ENCODE data around the gene WDR64. TPM values are rescaled to one million over a fixed set of nuclear protein-coding genes. Genes with fewer than 3 reads are reported as not detected.

WDR64 gene
- total and polyA plus RNA-seq, 12 donors, result 0.11 to 0.24 (median 0.12) TPM; not detected in 8

DNA sequence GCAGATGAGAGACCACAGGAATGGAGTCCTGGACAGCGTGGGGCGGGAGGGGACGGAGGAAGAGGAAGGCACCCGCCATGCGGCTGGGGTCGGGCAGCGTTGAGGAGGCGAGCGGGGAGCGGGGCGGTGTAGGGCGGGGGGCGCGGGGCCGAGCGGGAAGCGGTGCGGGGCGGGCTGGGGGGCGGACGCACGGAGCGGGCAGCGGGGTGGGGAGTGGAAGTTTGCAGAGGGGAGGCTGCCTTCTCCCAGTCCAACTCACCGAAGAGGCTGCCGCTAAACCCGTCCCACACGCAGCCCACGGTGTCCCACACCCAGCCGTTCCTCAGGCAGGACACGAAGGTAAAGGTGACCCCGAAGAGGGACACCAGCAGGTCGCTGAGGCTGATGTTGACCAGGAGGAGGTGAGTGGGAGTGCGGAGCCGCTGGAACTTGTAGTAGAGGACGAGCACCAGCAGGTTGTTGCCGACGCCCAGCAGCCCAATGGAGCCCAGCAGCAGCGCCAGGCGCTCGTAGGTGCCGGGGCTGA, 12.4 kb upstream of the WDR64 start:
- WGBS, 4 donors, result 0 to 1% (median 0%) methylated on average over 15 to 42 of the region's 42 CpGs
- no peaks in the 10 kb centered on the region for H3K36me3 ChIP-seq (replicated peaks in 1 of 2)
- no peaks in the 10 kb centered on the region for H3K9me3 ChIP-seq (replicated peaks in 1 of 3)
- H3K4me3 ChIP-seq, result peak overlapping the region; percentile 29 to 97 (median 71)
- peak overlapping the region in 4 of 5 donors; percentile 65 to 89 (median 76) for H3K27ac ChIP-seq
- TF ChIP-seq, protein P1, sequence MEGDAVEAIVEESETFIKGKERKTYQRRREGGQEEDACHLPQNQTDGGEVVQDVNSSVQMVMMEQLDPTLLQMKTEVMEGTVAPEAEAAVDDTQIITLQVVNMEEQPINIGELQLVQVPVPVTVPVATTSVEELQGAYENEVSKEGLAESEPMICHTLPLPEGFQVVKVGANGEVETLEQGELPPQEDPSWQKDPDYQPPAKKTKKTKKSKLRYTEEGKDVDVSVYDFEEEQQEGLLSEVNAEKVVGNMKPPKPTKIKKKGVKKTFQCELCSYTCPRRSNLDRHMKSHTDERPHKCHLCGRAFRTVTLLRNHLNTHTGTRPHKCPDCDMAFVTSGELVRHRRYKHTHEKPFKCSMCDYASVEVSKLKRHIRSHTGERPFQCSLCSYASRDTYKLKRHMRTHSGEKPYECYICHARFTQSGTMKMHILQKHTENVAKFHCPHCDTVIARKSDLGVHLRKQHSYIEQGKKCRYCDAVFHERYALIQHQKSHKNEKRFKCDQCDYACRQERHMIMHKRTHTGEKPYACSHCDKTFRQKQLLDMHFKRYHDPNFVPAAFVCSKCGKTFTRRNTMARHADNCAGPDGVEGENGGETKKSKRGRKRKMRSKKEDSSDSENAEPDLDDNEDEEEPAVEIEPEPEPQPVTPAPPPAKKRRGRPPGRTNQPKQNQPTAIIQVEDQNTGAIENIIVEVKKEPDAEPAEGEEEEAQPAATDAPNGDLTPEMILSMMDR (IDR thresholded peaks at IDR 0.05), result peak in 1 of 6 experiments; percentile 33
- no peak for TF ChIP-seq POLR2A (IDR thresholded peaks at IDR 0.05)
- no peaks in the 10 kb centered on the region for H3K27me3 ChIP-seq
- peaks cover 11 to 15% of the 10 kb centered on the region in 2 donors for H3K4me1 ChIP-seq (replicated peaks in 1 of 2)
- DNase-seq, result peak in 5 of 7 donors; percentile 36 to 63 (median 44)
- intact Hi-C loops (cut with DNase I), result no loop called here

DNA sequence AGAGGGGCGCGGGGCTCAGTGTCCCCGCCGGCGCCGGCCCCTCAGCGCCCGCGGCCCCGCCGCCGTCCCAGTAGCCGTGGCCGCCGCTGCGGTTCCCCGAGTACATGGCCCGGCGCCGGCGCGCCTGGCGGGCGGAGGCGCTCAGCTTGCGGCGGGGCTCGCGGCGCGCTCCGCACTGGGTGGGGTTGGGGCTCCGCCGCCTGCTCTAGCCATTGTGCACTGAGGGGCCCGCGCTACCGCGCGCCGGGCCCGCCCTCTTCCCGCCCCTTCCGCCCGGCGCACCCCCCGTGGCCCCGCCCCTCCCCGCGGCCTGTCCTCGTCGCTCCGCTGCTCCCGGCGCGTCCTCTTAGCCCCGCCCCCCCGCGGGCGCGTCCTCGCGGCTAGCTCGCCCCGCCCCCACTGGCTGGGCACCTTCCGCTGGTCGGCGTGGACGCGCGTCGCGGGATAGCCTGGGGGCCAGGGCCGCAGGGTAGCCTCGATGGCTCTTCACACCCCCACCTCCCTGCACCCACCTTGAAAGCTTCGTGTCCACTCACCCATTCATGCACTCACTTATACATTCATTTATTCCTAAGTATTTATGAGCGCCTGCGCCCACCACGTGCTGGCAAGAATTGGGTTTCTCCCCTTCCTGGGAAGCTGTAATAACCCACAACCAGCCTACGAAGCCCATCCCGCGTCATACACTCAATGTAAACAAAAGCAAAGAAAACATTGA, 11.8 kb upstream of the WDR64 start, which contains the start of the genes CHML and OPN3:
Gene CHML, minus strand, starts transcription at position 221 of the 718 bp plus-strand sequence. CDS start 4,603 bp downstream, outside the sequence.
Gene OPN3, minus strand, starts transcription at position 221 of the 718 bp plus-strand sequence. Its CDS starts 115 bp downstream, at position 106.
- H3K27ac ChIP-seq, result peak within 1 kb of the TSS in 4 of 5 donors; percentile 65 to 89 (median 76)
- H3K4me1 ChIP-seq (replicated peaks in 1 of 2), result peaks cover 15% of the 10 kb centered on the region in 2 donors
- H3K9me3 ChIP-seq (replicated peaks in 1 of 3), result no peaks in the 10 kb centered on the region
- intact Hi-C loops (cut with DNase I), result no loop called here
- H3K4me3 ChIP-seq, result peak within 1 kb of the TSS; percentile 29 to 97 (median 71)
- peak; percentile 93 to 97 (median 95) for DNase-seq
- no peaks in the 10 kb centered on the region for H3K27me3 ChIP-seq
- 4 to 24% (median 8%) methylated on average over 14 to 81 of the region's 81 CpGs for WGBS, 4 donors
- TF ChIP-seq, protein P1 (IDR thresholded peaks at IDR 0.05), result no peak
- TF ChIP-seq POLR2A (IDR thresholded peaks at IDR 0.05), result peak; percentile 90 to 96
- H3K36me3 ChIP-seq (replicated peaks in 1 of 2), result no peaks in the 10 kb centered on the region

DNA sequence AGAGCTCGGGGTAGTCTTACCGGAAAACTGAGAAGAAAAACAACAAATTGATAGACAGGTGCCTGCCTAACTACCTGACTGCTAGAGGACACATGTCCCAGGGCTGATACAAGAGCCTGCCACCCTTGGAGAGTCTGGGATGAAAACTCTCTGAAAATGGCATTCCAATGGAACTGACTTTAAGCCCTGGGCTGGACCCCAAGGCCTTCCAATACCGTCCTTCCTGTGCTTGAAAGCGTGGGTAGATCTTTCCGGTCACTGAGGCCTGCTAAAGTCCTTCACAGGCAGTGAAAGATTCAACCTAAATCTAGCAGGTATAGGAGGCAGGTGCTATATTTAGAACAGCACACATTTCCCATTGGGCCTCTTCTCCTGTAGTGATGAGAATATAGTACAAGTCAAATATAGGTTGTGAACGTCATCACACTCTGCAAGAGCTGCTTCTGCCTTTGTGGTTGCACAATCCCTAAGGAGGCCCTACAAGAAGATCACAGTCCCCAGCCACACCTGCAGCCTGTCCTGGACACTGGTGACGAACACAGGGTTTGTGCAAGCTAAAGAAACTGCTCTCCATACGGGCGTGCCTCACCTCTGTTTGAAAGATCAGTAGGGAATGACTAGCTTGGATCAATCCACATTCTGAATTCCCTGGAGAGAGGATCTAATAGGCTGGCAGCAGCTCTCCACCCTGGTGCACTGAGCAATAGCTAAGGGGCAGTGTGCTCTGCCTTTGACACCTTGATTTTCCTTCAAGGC, 11.0 kb upstream of the WDR64 start:
- peak overlapping the region in 1 of 4 donors; percentile 97 for H3K4me3 ChIP-seq
- intact Hi-C loops (cut with DNase I), result no loop called here
- H3K27me3 ChIP-seq, result no peaks in the 10 kb centered on the region
- WGBS, 4 donors, result 90 to 97% (median 92%) methylated on average over 9 of the region's 9 CpGs
- TF ChIP-seq POLR2A (IDR thresholded peaks at IDR 0.05), result no peak
- TF ChIP-seq, protein P1 (IDR thresholded peaks at IDR 0.05), result no peak
- H3K4me1 ChIP-seq (replicated peaks in 1 of 2), result peaks cover 15 to 19% of the 10 kb centered on the region in 2 donors
- H3K27ac ChIP-seq, result peak overlapping the region in 4 of 5 donors; percentile 32 to 89 (median 68)
- no peaks in the 10 kb centered on the region for H3K9me3 ChIP-seq (replicated peaks in 1 of 3)
- DNase-seq, result no peak
- H3K36me3 ChIP-seq (replicated peaks in 1 of 2), result no peaks in the 10 kb centered on the region
